ENCODE data around the gene TSPAN14.

Gene TSPAN14

GRCh38 chr10:80458638-80459037 lies 4.5 kb downstream of the TSPAN14 start:
- no peak for DNase-seq (ENCODE audit: low spot score)
- TF ChIP-seq CTCF (IDR thresholded peaks at IDR 0.05; ENCODE audit: extremely low read depth, insufficient read depth, missing control alignments) = no peak
- in situ Hi-C loops (cut with MboI; ENCODE audit: low pct_unique_long_range_greater_than_20kb, low sequenced_read_pairs, unreplicated experiment) = no loop called here

GRCh38 chr10:80459047-80459865 lies 5.1 kb downstream of the TSPAN14 start:
- DNase-seq (ENCODE audit: low spot score) = peak; percentile 72
- in situ Hi-C loops (cut with MboI; ENCODE audit: low pct_unique_long_range_greater_than_20kb, low sequenced_read_pairs, unreplicated experiment) = no loop called here
- TF ChIP-seq CTCF (IDR thresholded peaks at IDR 0.05; ENCODE audit: extremely low read depth, insufficient read depth, missing control alignments) = no peak

GRCh38 chr10:80460399-80461207 lies 6.5 kb downstream of the TSPAN14 start:
- DNase-seq (ENCODE audit: low spot score) = no peak
- no peak for TF ChIP-seq CTCF (IDR thresholded peaks at IDR 0.05; ENCODE audit: extremely low read depth, insufficient read depth, missing control alignments)
- in situ Hi-C loops (cut with MboI; ENCODE audit: low pct_unique_long_range_greater_than_20kb, low sequenced_read_pairs, unreplicated experiment) = no loop called here

- no peak for TF ChIP-seq CTCF (IDR thresholded peaks at IDR 0.05; ENCODE audit: extremely low read depth, insufficient read depth, missing control alignments)
- in situ Hi-C loops (cut with MboI; ENCODE audit: low pct_unique_long_range_greater_than_20kb, low sequenced_read_pairs, unreplicated experiment) = no loop called here
- DNase-seq (ENCODE audit: low spot score) = no peak
Observed at GRCh38 chr10:80461208-80462183, 7.4 kb downstream of the TSPAN14 start.

- TF ChIP-seq CTCF (IDR thresholded peaks at IDR 0.05; ENCODE audit: extremely low read depth, insufficient read depth, missing control alignments) = no peak
- in situ Hi-C loops (cut with MboI; ENCODE audit: low pct_unique_long_range_greater_than_20kb, low sequenced_read_pairs, unreplicated experiment) = no loop called here
- DNase-seq (ENCODE audit: low spot score) = no peak
Observed at GRCh38 chr10:80462299-80462980, 8.3 kb downstream of the TSPAN14 start.
